CD14-positive monocyte (primary cell): ENCODE data around the gene TJP3. TPM values are rescaled to one million over a fixed set of nuclear protein-coding genes. Genes with fewer than 3 reads are reported as not detected.

Source experiments
- DNase-seq, 3 donors: peaks; one replicate each; pipeline ENCODE4 v3.0.0-alpha.2; 2011 to 2022
- H2AFZ ChIP-seq: 2 replicates; pipeline ENCODE4 v1.6.0; 2012; ENCODE audit warnings: mild to moderate bottlenecking, low read depth, low read length, inconsistent platforms; ENCODE audit not compliant: insufficient read depth, poor library complexity, severe bottlenecking
- H3K27ac ChIP-seq, 2 donors: 1 replicate in 1 of 2; 2 replicates in 1 of 2; pipeline ENCODE4 v1.5.1; 2012 to 2013; ENCODE audit warnings: low read length in 2 of 2, control low read depth in 1 of 2, inconsistent platforms in 1 of 2, low read depth in 1 of 2, mild to moderate bottlenecking in 1 of 2
- H3K27me3 ChIP-seq, 2 donors: one replicate each; pipeline versions ENCODE4 v1.6.0 to v1.6.1; 2011 to 2013; ENCODE audit warnings: low read length in 2 of 2; ENCODE audit not compliant: control insufficient read depth in 2 of 2, insufficient read depth in 2 of 2
- H3K36me3 ChIP-seq, 2 donors: replicated peaks in 1 of 2; 1 replicate in 1 of 2; 2 replicates in 1 of 2; pipeline versions ENCODE4 v1.5.1 to v1.6.1; 2012 to 2013; ENCODE audit warnings: low read length in 2 of 2, control low read depth in 1 of 2, inconsistent platforms in 1 of 2, mild to moderate bottlenecking in 1 of 2; ENCODE audit not compliant: insufficient read depth in 2 of 2, control insufficient read depth in 1 of 2
- H3K4me1 ChIP-seq, 2 donors: 1 replicate in 1 of 2; 2 replicates in 1 of 2; pipeline versions ENCODE4 v1.5.1 to v1.6.1; 2012 to 2013; ENCODE audit warnings: low read length in 2 of 2, control low read depth in 1 of 2, inconsistent platforms in 1 of 2, mild to moderate bottlenecking in 1 of 2, moderate library complexity in 1 of 2; ENCODE audit not compliant: insufficient read depth in 2 of 2, control insufficient read depth in 1 of 2
- H3K4me2 ChIP-seq: replicated peaks from 2 replicates; pipeline ENCODE3; 2012; ENCODE audit warnings: low read length, moderate library complexity, mild to moderate bottlenecking; ENCODE audit not compliant: poor library complexity, severe bottlenecking; ENCODE audit errors: extremely low read depth
- H3K4me3 ChIP-seq, 3 experiments: fragments of 200-600 bp in 1 of 3; sonication (generic) in 1 of 3; replicated peaks in 1 of 3; 1 replicate in 2 of 3; 2 replicates in 1 of 3; pipeline ENCODE4 v1.5.1; 2011 to 2013; ENCODE audit warnings: low read length in 3 of 3, mild to moderate bottlenecking in 3 of 3, control low read depth in 2 of 3, low read depth in 2 of 3, inconsistent platforms in 1 of 3, moderate library complexity in 1 of 3
- H3K79me2 ChIP-seq: 2 replicates; pipeline ENCODE4 v1.6.0; 2012; ENCODE audit warnings: mild to moderate bottlenecking, control low read depth, inconsistent platforms, low read length, moderate library complexity; ENCODE audit not compliant: insufficient read depth
- H3K9ac ChIP-seq: 2 replicates; pipeline ENCODE4 v1.6.0; 2017; ENCODE audit warnings: low read length, mild to moderate bottlenecking; ENCODE audit not compliant: insufficient read depth, poor library complexity, severe bottlenecking
- H3K9me3 ChIP-seq, 2 donors: replicated peaks in 1 of 2; 1 replicate in 1 of 2; 2 replicates in 1 of 2; pipeline versions ENCODE4 v1.5.1 to v1.6.1; 2012 to 2013; ENCODE audit warnings: low read length in 2 of 2, control low read depth in 1 of 2; ENCODE audit not compliant: control insufficient read depth in 1 of 2, insufficient read depth in 1 of 2
- H4K20me1 ChIP-seq: 2 replicates; pipeline ENCODE4 v1.6.0; 2012; ENCODE audit warnings: mild to moderate bottlenecking, low read length, control low read depth, moderate library complexity; ENCODE audit not compliant: insufficient read depth
- H3K27ac Mint-ChIP-seq, 7 donors: one replicate each; pipeline ENCODE4 v1.8.0; 2020; ENCODE audit warnings: mild to moderate bottlenecking in 7 of 7, mixed read lengths in 7 of 7, moderate library complexity in 6 of 7, inconsistent platforms in 2 of 7
- H3K27me3 Mint-ChIP-seq, 3 donors: one replicate each; pipeline ENCODE4 v1.8.0; 2021 to 2022; ENCODE audit warnings: low read depth in 3 of 3, mild to moderate bottlenecking in 3 of 3, mixed read lengths in 3 of 3, moderate library complexity in 3 of 3, inconsistent platforms in 1 of 3
- H3K36me3 Mint-ChIP-seq, 2 donors: one replicate each; pipeline ENCODE4 v1.8.0; 2020; ENCODE audit warnings: mixed read lengths in 2 of 2, inconsistent platforms in 1 of 2, mild to moderate bottlenecking in 1 of 2
- H3K4me1 Mint-ChIP-seq: one replicate; pipeline ENCODE4 v1.8.0; 2020; ENCODE audit warnings: mild to moderate bottlenecking, mixed read lengths
- H3K4me3 Mint-ChIP-seq, 2 donors: one replicate each; pipeline ENCODE4 v1.8.0; 2020; ENCODE audit warnings: mild to moderate bottlenecking in 2 of 2, mixed read lengths in 2 of 2, moderate library complexity in 1 of 2
- H3K9me3 Mint-ChIP-seq, 7 donors: one replicate each; pipeline ENCODE4 v1.8.0; 2020 to 2022; ENCODE audit warnings: mixed read lengths in 7 of 7, mild to moderate bottlenecking in 6 of 7, moderate library complexity in 6 of 7, inconsistent platforms in 2 of 7
- WGBS: methylation state at CpG from one replicate; pipeline ENCODE4 v1.1.5; 2013; ENCODE audit warnings: missing lambda C conversion rate; ENCODE audit not compliant: insufficient coverage; 5-methylcytosine and 5-hydroxymethylcytosine counted together
- intact Hi-C, 2 donors: fragments of 100-400 bp; cut with micrococcal nuclease; formaldehyde crosslinking; loops; one replicate each; pipeline versions ENCODE4 v1.15.0 to v1.15.1; 2023
- polyA plus RNA-seq, 3 donors: library from polyadenylated mRNA; depleted of rRNA in 1 of 3; unstranded in 2 of 3; stranded (reverse) in 1 of 3; fragments of 300-500 nt in 2 of 3; fragments of >200 nt in 1 of 3; fragmentation: Illumina TruSeq in 2 of 3; gene quantifications; 1 replicate in 2 of 3; 2 replicates in 1 of 3; pipeline ENCODE4 v1.2.3, GENCODE V29; 2012 to 2021
- TF ChIP-seq, protein P1 (sequence below): fragments of 200-600 bp; IDR thresholded peaks from one replicate; pipeline ENCODE4 v1.8.0; 2022; ENCODE audit warnings: antibody characterized with exemption, mild to moderate bottlenecking

The TJP3 gene
- polyA plus RNA-seq, 3 donors, result 0.01 TPM; not detected in 2

DNA sequence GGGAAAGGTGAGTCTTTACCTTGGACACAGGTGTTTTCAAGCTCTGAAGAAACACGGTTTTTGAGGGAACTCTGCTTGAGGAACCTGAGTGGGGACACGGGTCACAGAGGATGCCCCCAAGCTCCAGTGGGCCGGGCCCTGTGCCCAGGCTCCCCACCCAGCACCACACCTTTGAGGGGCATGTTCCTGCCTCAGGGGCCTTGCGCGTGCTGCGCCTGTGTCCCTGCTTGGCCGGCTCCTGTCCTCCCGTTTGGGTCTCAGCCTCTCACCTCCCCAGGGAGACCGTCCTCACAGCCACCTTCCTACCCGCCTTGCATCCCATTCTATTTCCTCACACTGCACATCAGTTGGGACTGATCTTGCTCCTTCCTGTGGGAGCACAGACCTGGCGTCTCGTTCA is 29.0 kb upstream of the TJP3 start:
- 97% methylated on average over 11 of the region's 12 CpGs for WGBS
- Histone ChIP-seq H3K4me1 (peaks cover 5 to 7% of the 10 kb centered on the region in 2 donors), H3K36me3 (peaks cover 3 to 20% of the 10 kb centered on the region in 2 donors), H3K4me3 (no peak overlapping the region), H2AFZ (no peak overlapping the region), H3K79me2 (peaks cover 9% of the 10 kb centered on the region), H3K9ac (no peak overlapping the region), H3K27me3 (no peaks in the 10 kb centered on the region), H3K4me2 (no peak overlapping the region), H4K20me1 (peaks cover 99% of the 10 kb centered on the region), H3K9me3 (peaks cover 0 to 2% of the 10 kb centered on the region in 2 donors), H3K27ac (no peak overlapping the region)
- peaks cover 0 to 4% (median 0%) of the 10 kb centered on the region in 3 donors for H3K27me3 Mint-ChIP-seq
- no peak overlapping the region for H3K4me3 Mint-ChIP-seq
- peaks cover 29 to 44% of the 10 kb centered on the region in 2 donors for H3K36me3 Mint-ChIP-seq
- no peak for DNase-seq
- intact Hi-C loops, result no loop called here
- H3K27ac Mint-ChIP-seq, result peak overlapping the region in 1 of 7 donors; percentile 57
- TF ChIP-seq, protein P1, sequence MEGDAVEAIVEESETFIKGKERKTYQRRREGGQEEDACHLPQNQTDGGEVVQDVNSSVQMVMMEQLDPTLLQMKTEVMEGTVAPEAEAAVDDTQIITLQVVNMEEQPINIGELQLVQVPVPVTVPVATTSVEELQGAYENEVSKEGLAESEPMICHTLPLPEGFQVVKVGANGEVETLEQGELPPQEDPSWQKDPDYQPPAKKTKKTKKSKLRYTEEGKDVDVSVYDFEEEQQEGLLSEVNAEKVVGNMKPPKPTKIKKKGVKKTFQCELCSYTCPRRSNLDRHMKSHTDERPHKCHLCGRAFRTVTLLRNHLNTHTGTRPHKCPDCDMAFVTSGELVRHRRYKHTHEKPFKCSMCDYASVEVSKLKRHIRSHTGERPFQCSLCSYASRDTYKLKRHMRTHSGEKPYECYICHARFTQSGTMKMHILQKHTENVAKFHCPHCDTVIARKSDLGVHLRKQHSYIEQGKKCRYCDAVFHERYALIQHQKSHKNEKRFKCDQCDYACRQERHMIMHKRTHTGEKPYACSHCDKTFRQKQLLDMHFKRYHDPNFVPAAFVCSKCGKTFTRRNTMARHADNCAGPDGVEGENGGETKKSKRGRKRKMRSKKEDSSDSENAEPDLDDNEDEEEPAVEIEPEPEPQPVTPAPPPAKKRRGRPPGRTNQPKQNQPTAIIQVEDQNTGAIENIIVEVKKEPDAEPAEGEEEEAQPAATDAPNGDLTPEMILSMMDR, result no peak
- H3K9me3 Mint-ChIP-seq, result peaks cover 0 to 6% (median under 1%) of the 10 kb centered on the region in 7 donors
- peaks cover 13% of the 10 kb centered on the region for H3K4me1 Mint-ChIP-seq

- H3K9me3 Mint-ChIP-seq, result peaks cover 3 to 8% (median 4%) of the 10 kb centered on the region in 7 donors
- H3K79me2 ChIP-seq, result peaks cover 10% of the 10 kb centered on the region
- no peak for DNase-seq
- H2AFZ ChIP-seq, result no peak overlapping the region
- H3K9ac ChIP-seq, result no peak overlapping the region
- intact Hi-C loops, result no loop called here
- no peak overlapping the region for H3K27ac ChIP-seq
- H3K36me3 Mint-ChIP-seq, result peaks cover 34 to 48% of the 10 kb centered on the region in 2 donors
- H3K27me3 ChIP-seq, result no peaks in the 10 kb centered on the region
- H3K9me3 ChIP-seq, result peaks cover 2 to 6% of the 10 kb centered on the region in 2 donors
- H3K27me3 Mint-ChIP-seq, result peaks cover 0 to 4% (median 0%) of the 10 kb centered on the region in 3 donors
- peaks cover 99% of the 10 kb centered on the region for H4K20me1 ChIP-seq
- H3K4me3 Mint-ChIP-seq, result no peak overlapping the region
- peaks cover 5 to 7% of the 10 kb centered on the region in 2 donors for H3K4me1 ChIP-seq
- WGBS, result 98% methylated on average over 13 of the region's 13 CpGs
- H3K4me3 ChIP-seq, result no peak overlapping the region
- H3K4me2 ChIP-seq, result no peak overlapping the region
- TF ChIP-seq, protein P1, result no peak
- peaks cover 8 to 24% of the 10 kb centered on the region in 2 donors for H3K36me3 ChIP-seq
- peaks cover 13% of the 10 kb centered on the region for H3K4me1 Mint-ChIP-seq
- H3K27ac Mint-ChIP-seq, result no peak overlapping the region
Observed at GRCh38 chr19:3679581-3679980, 28.6 kb upstream of the TJP3 start.
